Dendritic cell treated with granulocyte-macrophage colony-stimulating factor and Interleukin-4, amounts not matched to agents 40 ng/mL and 50 ng/mL, for 4 days (primary cell): Measurements from ENCODE around the gene MEF2D.

Experiments used
- H3K27ac Mint-ChIP-seq: one replicate; pipeline ENCODE4 v1.8.0; 2022; ENCODE audit warnings: mild to moderate bottlenecking, mixed read lengths
- H3K27me3 Mint-ChIP-seq: one replicate; pipeline ENCODE4 v1.8.0; 2022; ENCODE audit warnings: mild to moderate bottlenecking, mixed read lengths
- H3K36me3 Mint-ChIP-seq: one replicate; pipeline ENCODE4 v1.8.0; 2022; ENCODE audit warnings: low read depth, mixed read lengths
- H3K4me1 Mint-ChIP-seq: one replicate; pipeline ENCODE4 v1.8.0; 2022; ENCODE audit warnings: low read depth, mixed read lengths
- H3K4me3 Mint-ChIP-seq: one replicate; pipeline ENCODE4 v1.8.0; 2022; ENCODE audit warnings: mild to moderate bottlenecking, moderate library complexity, mixed read lengths
- H3K9me3 Mint-ChIP-seq: one replicate; pipeline ENCODE4 v1.8.0; 2022; ENCODE audit warnings: mixed read lengths
- intact Hi-C: fragments of 100-400 bp; cut with micrococcal nuclease; formaldehyde crosslinking; loops from one replicate; pipeline ENCODE4 v1.15.0; 2022

The MEF2D gene

GRCh38 chr1:156430303-156430702, 70.3 kb downstream of the MEF2D start:
- Mint-ChIP-seq H3K4me1 (peaks cover 10% of the 10 kb centered on the region), H3K27me3 (peaks cover 96% of the 10 kb centered on the region), H3K36me3 (no peaks in the 10 kb centered on the region), H3K27ac (no peak overlapping the region), H3K4me3 (no peak overlapping the region), H3K9me3 (no peaks in the 10 kb centered on the region)
- intact Hi-C loops = no loop called here

GRCh38 chr1:156429313-156430060, 71.1 kb downstream of the MEF2D start:
- Mint-ChIP-seq H3K4me1 (peaks cover 5% of the 10 kb centered on the region), H3K27ac (no peak overlapping the region), H3K9me3 (no peaks in the 10 kb centered on the region), H3K27me3 (peaks cover 96% of the 10 kb centered on the region), H3K36me3 (no peaks in the 10 kb centered on the region), H3K4me3 (no peak overlapping the region)
- intact Hi-C loops = no loop called here

GRCh38 chr1:156428746-156429288, 71.8 kb downstream of the MEF2D start:
- Mint-ChIP-seq H3K4me1 (peaks cover 5% of the 10 kb centered on the region), H3K9me3 (no peaks in the 10 kb centered on the region), H3K4me3 (no peak overlapping the region), H3K36me3 (no peaks in the 10 kb centered on the region), H3K27me3 (peaks cover 96% of the 10 kb centered on the region), H3K27ac (no peak overlapping the region)
- intact Hi-C loops = no loop called here

- intact Hi-C loops = no loop called here
- H3K4me1 Mint-ChIP-seq = peaks cover 5% of the 10 kb centered on the region
- H3K36me3 Mint-ChIP-seq = no peaks in the 10 kb centered on the region
- peaks cover 96% of the 10 kb centered on the region for H3K27me3 Mint-ChIP-seq
- H3K27ac Mint-ChIP-seq = no peak overlapping the region
- H3K4me3 Mint-ChIP-seq = no peak overlapping the region
- H3K9me3 Mint-ChIP-seq = no peaks in the 10 kb centered on the region
These were observed 72.6 kb downstream of the MEF2D start for GRCh38 chr1:156427957-156428356.

GRCh38 chr1:156425943-156426342, 74.6 kb downstream of the MEF2D start:
- intact Hi-C loops = no loop called here
- Mint-ChIP-seq H3K4me3 (no peak overlapping the region), H3K36me3 (no peaks in the 10 kb centered on the region), H3K9me3 (no peaks in the 10 kb centered on the region), H3K4me1 (peaks cover 16% of the 10 kb centered on the region), H3K27me3 (peaks cover 94% of the 10 kb centered on the region), H3K27ac (no peak overlapping the region)

GRCh38 chr1:156424806-156425432, 75.7 kb downstream of the MEF2D start:
- peaks cover 22% of the 10 kb centered on the region for H3K4me1 Mint-ChIP-seq
- no peak overlapping the region for H3K27ac Mint-ChIP-seq
- H3K27me3 Mint-ChIP-seq = peaks cover 94% of the 10 kb centered on the region
- H3K9me3 Mint-ChIP-seq = no peaks in the 10 kb centered on the region
- no peaks in the 10 kb centered on the region for H3K36me3 Mint-ChIP-seq
- no peak overlapping the region for H3K4me3 Mint-ChIP-seq
- intact Hi-C loops = no loop called here

GRCh38 chr1:156423422-156424352, 76.9 kb downstream of the MEF2D start:
- H3K27me3 Mint-ChIP-seq = peaks cover 94% of the 10 kb centered on the region
- H3K27ac Mint-ChIP-seq = no peak overlapping the region
- intact Hi-C loops = no loop called here
- no peaks in the 10 kb centered on the region for H3K9me3 Mint-ChIP-seq
- H3K4me3 Mint-ChIP-seq = no peak overlapping the region
- H3K4me1 Mint-ChIP-seq = peaks cover 27% of the 10 kb centered on the region
- H3K36me3 Mint-ChIP-seq = no peaks in the 10 kb centered on the region

- Mint-ChIP-seq H3K4me1 (peaks cover 27% of the 10 kb centered on the region), H3K9me3 (no peaks in the 10 kb centered on the region), H3K27me3 (peaks cover 94% of the 10 kb centered on the region), H3K27ac (no peak overlapping the region), H3K36me3 (no peaks in the 10 kb centered on the region), H3K4me3 (no peak overlapping the region)
- intact Hi-C loops = no loop called here
These were observed 77.9 kb downstream of the MEF2D start for GRCh38 chr1:156422602-156423091.

- peak overlapping the region; percentile 53 for H3K4me3 Mint-ChIP-seq
- H3K36me3 Mint-ChIP-seq = no peaks in the 10 kb centered on the region
- peaks cover 94% of the 10 kb centered on the region for H3K27me3 Mint-ChIP-seq
- intact Hi-C loops = no loop called here
- peaks cover 27% of the 10 kb centered on the region for H3K4me1 Mint-ChIP-seq
- H3K27ac Mint-ChIP-seq = no peak overlapping the region
- H3K9me3 Mint-ChIP-seq = no peaks in the 10 kb centered on the region
These were observed 78.5 kb downstream of the MEF2D start for GRCh38 chr1:156421939-156422601.

- no peak overlapping the region for H3K27ac Mint-ChIP-seq
- no peaks in the 10 kb centered on the region for H3K9me3 Mint-ChIP-seq
- peaks cover 27% of the 10 kb centered on the region for H3K4me1 Mint-ChIP-seq
- no peaks in the 10 kb centered on the region for H3K36me3 Mint-ChIP-seq
- H3K4me3 Mint-ChIP-seq = peak overlapping the region; percentile 53
- peaks cover 94% of the 10 kb centered on the region for H3K27me3 Mint-ChIP-seq
- intact Hi-C loops = no loop called here
These were observed 79.3 kb downstream of the MEF2D start for GRCh38 chr1:156421062-156421938.

- peaks cover 95% of the 10 kb centered on the region for H3K27me3 Mint-ChIP-seq
- no peaks in the 10 kb centered on the region for H3K36me3 Mint-ChIP-seq
- intact Hi-C loops = no loop called here
- H3K4me3 Mint-ChIP-seq = peak overlapping the region; percentile 53
- H3K9me3 Mint-ChIP-seq = no peaks in the 10 kb centered on the region
- H3K4me1 Mint-ChIP-seq = peaks cover 27% of the 10 kb centered on the region
- no peak overlapping the region for H3K27ac Mint-ChIP-seq
These were observed 80.1 kb downstream of the MEF2D start for GRCh38 chr1:156420205-156421061.

- H3K4me1 Mint-ChIP-seq = peaks cover 27% of the 10 kb centered on the region
- H3K9me3 Mint-ChIP-seq = no peaks in the 10 kb centered on the region
- peaks cover 96% of the 10 kb centered on the region for H3K27me3 Mint-ChIP-seq
- H3K36me3 Mint-ChIP-seq = no peaks in the 10 kb centered on the region
- no peak overlapping the region for H3K27ac Mint-ChIP-seq
- peak overlapping the region; percentile 53 for H3K4me3 Mint-ChIP-seq
- intact Hi-C loops = no loop called here
These were observed 80.7 kb downstream of the MEF2D start for GRCh38 chr1:156419854-156420204.
